HG03354 (cell line): ENCODE data around the gene NAB1.

Experiments used
- ATAC-seq: cut with Tn5 transposase; IDR thresholded peaks from one replicate; pipeline ENCODE4 v1.9.1; 2021; ENCODE audit warnings: mild to moderate bottlenecking; ENCODE audit not compliant: unreplicated experiment, poor library complexity, severe bottlenecking

The NAB1 gene

DNA sequence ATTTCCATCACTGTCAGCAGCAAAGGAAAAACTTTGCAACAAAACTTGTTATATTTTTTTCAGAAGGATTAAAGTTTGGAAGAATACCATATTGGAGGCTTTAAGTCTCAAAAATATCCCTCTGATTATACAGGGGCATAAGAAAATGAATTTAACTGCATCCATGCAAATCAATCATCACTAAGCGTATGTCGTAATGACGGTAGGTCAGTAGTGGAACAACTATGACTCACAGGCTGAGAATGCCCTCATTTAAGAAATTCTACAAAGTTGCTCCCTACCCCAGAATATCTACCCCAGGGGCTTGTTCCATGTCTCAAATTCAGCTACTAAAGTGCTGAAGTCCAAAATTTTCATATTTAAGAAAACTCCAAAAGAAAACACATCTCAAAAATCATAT lies 12.5 kb upstream of the NAB1 start:
- ATAC-seq: no peak

DNA sequence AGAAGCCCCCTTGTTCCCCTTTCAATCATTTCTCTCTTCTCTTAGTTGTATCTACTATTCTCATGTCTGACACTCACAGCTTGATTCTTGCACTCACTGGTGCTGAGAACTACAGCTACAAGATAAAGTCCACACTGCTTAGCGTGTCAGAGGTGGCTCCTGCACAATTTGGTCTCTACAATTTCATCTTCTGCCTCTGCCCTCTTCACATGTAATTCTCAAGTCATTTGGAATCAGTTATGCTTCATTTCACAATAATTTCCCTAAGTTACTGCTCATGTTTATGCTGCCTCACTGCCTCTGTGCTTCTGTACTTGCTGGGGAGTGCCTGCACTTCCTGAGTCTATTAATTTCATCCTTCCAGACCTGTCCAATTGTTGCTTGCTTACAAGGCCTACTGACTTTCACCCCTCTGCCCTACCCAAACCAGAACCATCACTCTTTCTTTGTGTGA lies 11.6 kb upstream of the NAB1 start:
- ATAC-seq: no peak

DNA sequence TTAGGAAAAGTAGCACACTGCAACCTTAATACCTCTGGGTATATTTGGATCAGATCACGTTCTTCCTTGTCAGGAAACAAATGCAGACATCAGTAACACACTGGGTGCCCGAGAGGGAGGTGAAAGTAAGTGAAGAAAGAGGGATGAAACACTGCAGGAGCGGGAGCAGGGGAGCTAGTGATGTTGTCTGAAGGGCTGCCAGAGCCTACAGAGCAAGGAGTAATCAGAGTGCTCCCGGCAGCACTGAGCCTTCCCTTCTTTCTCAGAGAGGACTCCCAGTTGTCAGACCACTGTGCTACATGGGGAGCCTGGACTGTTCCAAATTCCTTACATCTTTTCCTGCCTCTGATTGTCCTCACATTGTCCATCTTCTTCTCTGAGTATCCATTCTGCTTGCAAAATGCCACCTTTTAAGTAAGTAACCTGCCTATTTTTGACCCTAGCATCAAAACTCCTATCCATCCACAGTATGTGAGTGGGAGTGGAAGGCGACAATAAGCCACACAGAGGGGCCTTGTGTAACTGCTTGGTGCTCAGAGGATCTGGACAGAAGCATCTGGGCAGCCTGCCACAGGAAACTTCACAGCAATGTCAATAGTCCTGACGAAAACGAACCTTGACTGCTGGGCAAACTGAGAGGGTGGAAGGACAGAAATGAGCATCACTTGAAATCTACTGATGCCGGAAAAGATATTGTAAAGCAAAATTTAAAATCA lies 10.8 kb upstream of the NAB1 start:
- no peak for ATAC-seq

DNA sequence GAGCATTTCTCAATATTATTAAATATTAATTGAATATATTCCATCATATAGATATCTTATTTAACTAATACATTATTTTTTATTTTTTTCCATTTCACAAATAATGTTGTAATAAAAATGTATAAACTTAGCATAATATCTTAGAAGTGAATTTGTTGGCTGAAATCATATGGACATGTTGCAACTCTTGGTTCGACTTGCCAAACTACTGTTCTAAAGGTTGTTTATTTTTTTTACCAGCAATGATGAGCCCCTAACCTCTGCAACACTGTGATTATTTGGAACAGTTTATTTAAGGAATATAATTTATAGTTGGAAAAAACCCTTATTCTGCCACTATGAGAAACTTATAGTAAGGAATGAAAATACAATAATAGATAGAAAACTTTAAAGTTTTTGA lies 8.8 kb upstream of the NAB1 start:
- ATAC-seq: no peak

DNA sequence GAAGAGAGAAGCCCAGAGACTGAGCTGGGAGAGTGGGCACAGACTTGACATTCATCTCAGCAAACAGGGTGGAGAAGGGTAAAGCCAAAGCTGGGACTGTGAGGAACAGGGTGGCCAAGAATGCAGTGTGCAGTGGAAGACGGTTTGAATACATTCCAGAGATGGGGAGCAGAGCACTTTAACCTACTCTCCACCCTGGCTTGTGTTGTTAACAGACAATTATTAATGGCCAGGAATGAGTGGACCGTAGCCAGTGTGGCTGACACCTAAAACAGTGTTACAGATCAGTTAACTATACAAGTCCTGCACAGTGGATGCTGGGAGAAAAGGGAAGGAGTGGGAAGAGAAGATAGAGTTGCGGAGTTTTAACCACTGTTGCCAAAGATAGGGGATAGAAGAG lies 7.4 kb upstream of the NAB1 start:
- no peak for ATAC-seq

DNA sequence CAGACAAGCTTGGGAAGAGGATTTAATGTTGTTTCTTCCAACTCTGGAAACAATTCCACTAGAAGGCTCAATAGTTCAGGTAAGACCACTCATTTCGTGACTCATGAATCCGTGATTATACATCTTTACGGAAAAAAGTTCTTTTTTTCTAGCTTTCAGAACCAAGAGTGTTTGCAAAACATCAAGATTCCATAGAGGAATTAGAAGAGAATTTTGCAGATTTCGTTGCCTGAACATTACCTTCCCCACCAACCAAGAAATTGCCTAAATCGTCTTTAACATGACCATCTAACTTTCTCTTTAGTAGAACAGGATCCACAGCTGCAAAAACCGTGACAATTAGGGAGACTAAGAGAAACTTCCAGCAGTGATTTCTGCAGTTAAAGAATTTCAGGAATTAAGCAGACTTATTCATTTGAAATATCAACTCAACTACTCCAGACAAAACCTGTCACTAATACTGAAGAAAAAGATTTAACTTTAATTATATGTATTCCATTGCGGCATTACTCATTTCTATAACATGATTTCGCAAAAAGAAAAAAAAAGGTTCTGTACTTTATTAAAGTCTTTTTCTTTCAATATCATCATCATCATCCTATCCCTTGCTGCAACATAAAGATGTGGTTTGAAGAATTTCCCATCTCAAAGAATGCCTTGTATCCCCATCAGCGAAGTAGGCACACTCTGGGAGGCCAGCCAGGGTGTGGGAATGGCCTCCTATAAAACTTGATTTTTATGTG lies 1.9 kb upstream of the NAB1 start:
- no peak for ATAC-seq

DNA sequence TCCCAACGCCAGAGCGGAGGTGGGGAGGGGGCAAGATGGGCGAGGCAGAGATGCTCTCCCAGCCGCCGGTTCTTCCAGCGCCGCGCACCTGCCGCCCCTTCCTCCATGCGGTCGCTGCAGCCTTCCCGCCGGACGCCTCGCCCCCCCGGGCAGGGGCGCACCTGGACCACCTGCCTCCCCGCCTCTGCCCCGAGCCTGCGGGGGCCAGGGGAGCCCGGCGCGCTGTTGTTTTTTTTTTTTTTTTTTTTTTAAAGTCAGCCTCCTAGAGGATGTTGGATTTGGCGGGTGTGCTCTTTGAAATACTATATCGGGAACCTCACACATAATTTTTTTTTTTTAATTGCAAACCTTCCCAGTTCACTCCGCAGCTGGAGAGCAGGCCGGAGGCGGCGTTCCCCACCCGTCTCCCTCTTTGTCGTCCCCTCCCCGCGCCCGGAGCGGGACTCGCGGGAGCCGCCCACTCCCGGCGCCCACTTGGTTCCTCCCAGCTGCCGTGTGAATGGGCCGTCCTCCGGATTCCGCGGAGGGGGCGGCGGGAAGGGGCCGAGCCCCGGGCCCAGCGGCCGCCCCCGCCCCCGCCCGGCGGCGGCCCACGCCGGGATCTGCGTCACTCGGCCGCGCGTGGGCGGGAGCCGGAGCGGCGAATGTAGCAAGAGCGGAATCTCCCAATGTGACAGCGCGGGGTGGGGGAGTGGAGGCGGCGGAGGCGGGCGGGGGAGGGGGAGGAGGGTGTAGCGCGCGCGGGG lies 421 bp upstream of the NAB1 start:
- ATAC-seq: peak; percentile 73

DNA sequence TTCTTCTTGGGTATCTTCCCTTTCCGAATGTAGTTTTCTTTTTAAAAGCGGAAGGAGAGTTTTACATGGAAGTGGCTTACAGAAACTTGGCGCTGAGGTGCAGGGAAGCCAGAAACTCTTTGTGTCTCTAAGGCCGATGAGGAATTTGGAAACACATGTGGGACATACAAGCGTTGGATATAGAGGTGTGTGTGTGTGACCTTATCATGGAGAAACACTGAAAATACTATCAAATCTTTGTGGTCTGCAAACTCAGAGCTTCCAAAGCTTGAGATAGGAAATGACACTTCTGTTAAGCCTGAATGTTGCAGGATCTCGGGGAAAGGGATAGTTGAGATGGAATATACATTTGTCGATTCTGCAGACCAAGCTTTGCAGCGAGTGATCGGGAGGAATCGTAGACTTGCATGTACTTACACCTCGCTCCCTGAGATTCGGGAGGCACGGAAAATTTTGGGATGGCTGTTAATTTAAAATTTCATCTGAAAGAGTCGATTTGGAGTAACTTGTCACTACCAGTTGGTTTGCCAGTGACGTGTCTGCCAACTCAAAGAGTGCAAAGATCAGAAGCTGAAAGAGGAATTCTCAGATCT lies 1.0 kb downstream of the NAB1 start:
- no peak for ATAC-seq

DNA sequence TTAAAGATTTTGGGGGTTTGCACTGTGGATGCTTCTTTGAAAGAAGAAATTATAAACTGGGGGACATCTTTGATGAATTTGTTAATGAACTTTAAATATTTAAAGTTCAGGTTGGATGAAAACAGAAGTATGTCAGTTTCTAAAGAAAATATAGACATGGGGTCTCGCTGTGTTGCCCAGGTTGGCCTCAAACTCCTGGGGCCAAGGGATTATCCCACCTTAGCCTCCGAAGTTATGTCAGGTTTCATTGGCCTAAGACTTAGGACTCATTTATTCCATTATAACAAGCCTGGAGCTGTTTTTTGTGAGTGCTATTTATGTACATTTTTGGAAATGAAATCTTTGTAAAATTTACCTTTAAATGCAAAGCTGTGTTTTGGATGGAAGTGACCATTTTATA lies 2.5 kb downstream of the NAB1 start:
- ATAC-seq: no peak

DNA sequence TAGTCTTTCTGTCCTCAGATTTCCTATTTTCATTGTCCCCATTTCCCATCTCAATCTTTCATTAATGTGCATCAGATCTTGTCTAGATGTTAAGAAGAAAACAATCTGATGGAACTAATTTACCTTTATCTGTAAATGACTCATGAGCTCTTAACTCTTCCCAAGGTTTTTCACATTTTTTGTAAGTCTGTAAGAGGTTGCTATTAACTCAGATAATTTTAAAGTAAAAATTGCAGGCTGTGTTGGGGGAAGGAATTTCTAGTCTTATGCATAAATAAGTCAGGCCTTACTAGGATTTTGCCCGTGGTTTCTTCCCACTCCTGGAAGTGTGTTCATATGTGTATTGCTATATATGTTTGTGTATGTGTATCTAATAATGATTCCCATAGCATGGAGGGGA lies 4.3 kb downstream of the NAB1 start:
- ATAC-seq: no peak

DNA sequence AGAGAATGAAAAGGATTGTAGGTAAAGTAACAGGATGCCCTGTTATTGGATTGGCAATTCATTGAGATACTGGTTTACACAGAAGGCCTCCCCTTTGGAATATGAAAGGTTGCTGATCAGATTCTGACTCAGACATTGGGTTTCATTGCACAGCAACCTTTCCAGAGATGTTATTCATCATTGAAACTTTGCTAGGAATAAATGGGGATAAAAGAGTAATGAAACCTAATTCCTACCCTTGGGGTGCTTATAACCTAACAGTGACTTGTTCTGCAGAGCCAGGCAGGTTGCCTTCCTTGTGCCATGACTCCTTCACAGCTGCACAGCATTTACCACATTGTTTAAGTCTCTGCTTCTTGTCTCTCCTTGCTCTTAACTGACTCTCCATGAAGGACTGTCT lies 5.0 kb downstream of the NAB1 start:
- ATAC-seq: no peak

DNA sequence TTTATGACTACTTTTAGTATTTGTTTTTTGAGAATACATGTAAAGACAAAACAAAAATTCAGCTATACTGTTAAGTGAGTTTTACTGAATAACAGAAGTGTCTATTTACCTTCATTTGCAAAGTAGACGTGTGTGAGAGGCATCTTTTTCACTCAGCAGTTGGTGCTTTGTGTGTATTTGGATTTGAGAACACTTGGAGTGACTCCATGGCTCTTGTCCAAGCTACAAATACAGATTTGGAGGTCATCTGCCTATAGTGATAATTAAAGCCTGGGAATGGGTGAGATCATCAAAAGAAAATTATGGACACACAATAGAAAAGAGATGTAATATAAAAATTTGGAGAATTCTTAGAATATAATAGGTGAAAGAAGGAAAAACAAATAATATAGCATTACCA lies 6.2 kb downstream of the NAB1 start:
- ATAC-seq: no peak

DNA sequence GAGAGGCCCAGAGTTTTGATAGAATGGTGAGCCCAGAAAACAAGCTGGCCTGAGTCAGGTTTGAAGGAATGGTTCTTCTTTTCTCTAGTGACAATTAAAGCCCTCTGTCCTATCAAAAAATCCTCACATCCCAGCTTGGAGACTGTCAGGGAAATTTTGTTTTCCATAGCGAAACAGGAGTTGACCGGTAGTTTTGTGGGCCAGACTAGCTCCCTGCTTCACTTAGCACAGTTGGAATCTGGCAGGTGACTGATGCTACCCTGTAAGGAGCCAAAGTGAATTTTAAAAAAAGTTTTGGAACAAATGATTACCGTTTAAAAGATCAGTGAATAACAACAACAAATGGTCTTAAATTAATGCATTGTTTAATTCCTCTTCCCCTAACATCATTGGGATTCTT lies 6.7 kb downstream of the NAB1 start:
- ATAC-seq: no peak

DNA sequence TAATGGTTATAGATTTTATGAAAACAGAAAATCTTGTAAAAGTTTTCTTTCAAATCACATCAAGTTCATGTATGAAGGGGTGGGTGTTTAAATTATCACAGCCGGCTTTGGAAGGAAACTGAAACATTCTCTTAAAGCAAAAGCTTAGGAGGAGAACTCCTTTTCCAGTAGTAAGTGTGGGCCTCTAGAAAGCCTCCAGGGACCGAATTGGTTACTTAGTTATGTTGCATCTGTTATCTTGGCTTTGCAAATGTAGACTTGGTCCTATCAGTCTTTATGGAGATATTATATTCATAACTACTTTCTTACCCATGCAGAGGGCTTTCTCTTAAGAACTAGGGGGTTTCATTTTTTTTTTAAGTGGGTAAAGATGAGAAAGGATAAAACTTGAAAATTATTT lies 7.4 kb downstream of the NAB1 start:
- no peak for ATAC-seq

DNA sequence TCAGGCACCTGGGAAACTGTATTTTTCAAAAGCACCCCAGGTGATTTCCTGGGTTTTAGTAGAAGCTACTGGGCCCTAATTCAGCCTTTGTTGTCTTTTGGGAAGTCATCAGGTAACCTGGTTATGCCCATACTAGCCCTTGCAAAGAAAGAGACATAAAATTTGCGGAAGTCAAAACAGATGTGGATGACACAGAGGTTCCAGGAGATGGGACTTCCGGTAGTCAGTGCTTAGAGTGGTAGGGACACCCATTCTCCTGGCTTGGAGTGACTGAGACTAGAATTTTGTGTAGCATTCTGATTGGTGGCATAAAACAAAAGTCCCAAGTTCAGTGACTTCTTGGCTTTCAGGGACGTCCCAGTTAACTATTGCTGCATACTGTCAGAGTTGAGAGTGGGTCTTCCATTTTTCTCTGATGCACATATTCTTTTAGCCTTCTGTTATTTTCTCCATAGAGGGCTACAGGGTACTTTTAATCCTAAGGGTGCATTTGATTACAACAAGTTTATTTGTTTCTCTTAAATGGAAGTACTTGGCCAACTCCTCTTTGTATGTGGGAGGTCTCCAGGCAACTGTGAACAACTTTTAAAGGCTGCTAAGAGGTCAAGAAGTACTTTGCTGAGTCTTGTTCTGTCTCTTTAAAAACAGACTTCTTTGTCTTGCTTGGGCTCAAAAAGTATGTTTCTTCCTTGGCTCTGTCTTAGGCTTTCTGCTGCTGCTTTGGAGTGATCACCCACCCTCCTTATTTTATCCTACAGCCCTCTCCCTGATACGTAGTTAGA lies 8.8 kb downstream of the NAB1 start:
- no peak for ATAC-seq

DNA sequence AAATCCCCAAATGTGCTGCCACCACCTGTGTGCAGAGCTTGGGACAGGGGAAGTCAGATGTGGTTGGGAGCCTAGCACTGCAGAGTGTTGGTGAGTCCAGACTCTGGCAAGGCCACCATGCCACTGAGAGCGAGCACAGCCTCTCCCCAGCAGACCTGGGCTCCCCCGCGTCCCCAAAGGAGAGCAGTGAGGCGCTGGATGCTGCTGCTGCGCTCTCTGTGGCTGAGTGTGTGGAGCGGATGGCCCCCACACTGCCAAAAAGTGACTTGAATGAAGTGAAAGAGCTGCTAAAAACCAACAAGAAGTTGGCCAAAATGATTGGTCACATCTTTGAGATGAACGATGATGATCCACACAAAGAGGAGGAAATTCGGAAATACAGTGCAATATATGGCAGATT lies 10.7 kb downstream of the NAB1 start:
- no peak for ATAC-seq

DNA sequence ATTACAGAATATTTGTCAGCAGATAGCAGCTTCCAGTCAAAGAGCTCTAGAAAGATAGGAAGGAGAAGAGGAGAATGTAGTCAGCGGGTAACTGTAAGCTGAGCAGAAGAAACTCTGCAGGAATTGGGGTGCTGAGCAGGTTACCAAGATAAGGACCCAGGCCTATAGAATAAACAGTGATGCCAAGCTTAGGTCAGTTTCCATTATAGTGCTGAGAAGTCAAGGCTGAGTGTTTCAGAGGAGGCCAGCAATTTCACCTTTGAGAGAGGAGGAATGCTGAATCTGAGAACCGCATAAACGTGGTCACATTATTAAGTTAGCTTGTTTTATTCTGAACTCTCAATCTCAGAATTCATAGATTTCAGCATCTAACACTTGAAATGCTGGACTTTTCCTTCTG lies 13.9 kb downstream of the NAB1 start:
- ATAC-seq: no peak

DNA sequence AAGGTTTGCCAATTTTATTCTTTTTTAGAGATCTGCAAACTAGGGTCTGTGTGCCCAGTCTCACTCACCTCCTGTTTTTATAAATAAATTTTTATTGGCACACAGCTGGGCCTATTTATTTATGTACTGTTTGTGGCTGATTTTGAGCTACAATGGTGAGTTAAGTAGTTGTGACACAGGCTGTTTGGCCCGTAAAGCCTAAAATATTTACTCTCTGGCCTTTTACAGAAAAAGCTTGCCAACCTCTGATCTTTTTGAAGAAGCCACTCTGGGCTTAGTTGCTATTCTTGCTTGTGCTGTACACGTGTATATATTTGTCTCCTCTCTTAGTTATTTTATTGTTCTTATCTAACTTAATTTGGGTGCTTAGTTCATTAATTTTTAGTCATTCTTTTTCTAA lies 14.5 kb downstream of the NAB1 start:
- no peak for ATAC-seq

DNA sequence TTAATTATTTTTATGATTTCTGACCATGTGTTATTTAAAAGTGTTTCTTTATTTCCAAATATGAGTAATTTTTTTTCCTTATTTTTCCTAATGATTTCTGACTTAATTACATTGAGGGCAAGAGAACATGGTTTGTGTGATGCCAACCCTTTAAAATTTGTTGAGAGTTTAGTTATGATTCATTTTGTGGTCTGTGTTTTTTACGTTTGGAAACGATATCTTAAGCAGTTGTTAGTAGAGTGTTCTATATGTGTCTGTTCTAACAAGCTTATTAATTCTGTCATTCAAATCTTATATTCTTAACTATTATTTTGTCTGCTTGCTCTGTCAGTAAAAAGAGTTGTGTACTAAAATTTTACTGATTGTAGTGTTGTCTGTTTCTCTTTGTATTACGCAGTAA lies 15.0 kb downstream of the NAB1 start:
- no peak for ATAC-seq

DNA sequence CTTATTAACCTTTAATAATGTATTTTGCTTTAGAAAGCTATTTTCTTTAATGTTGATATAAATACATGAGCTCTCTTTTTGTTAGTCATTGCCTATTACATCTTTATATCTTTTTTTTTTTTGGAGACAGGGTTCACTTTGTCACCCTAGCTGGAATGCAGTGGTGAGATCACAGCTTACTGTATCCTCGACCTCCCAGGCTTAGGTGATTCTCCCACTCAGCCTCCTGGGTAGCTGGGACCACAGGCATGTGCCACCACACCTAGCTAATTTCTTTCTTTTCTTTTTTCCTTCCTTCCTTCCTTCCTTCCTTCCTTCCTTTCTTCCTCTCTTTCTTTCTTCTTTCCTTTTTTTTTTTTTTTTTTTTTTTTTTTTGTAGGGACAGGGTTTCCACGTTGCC lies 15.4 kb downstream of the NAB1 start:
- ATAC-seq: no peak
